NCI-H446 (cell line): ENCODE data around the gene POLD3.

ENCODE experiments used
- DNase-seq, 2 experiments: peaks; one replicate each; lab custom pipeline; 2025; lab: John Stamatoyannopoulos, UW

The POLD3 gene

GRCh38 chr11:74691755-74692154 lies 99.4 kb downstream of the POLD3 start:
- DNase-seq, result no peak
